Activated T-cell treated with anti-CD3 and anti-CD28 coated beads for 48 hours (primary cell): Measurements from ENCODE around the gene JAG2.

Experiments
- DNase-seq: peaks from one replicate; pipeline ENCODE4 v3.0.0-alpha.2; 2020; ENCODE audit warnings: low read depth

The JAG2 gene

GRCh38 chr14:105150368-105151083 lies 18.1 kb downstream of the JAG2 start:
- DNase-seq: no peak

GRCh38 chr14:105150026-105150367 lies 18.6 kb downstream of the JAG2 start:
- no peak for DNase-seq

GRCh38 chr14:105149146-105149781 lies 19.3 kb downstream of the JAG2 start:
- no peak for DNase-seq

GRCh38 chr14:105148604-105149145 lies 19.9 kb downstream of the JAG2 start:
- no peak for DNase-seq

GRCh38 chr14:105147671-105148603 lies 20.6 kb downstream of the JAG2 start:
- DNase-seq: no peak

- no peak for DNase-seq
Observed at GRCh38 chr14:105146976-105147635, 21.5 kb downstream of the JAG2 start.

GRCh38 chr14:105146181-105146975 lies 22.2 kb downstream of the JAG2 start:
- DNase-seq: no peak

GRCh38 chr14:105145381-105146180 lies 23.0 kb downstream of the JAG2 start:
- no peak for DNase-seq

GRCh38 chr14:105144666-105145380 lies 23.8 kb downstream of the JAG2 start:
- no peak for DNase-seq

GRCh38 chr14:105144026-105144665 lies 24.4 kb downstream of the JAG2 start:
- no peak for DNase-seq

GRCh38 chr14:105143451-105144025 lies 25.0 kb downstream of the JAG2 start:
- no peak for DNase-seq

GRCh38 chr14:105142651-105143450 lies 25.7 kb downstream of the JAG2 start:
- no peak for DNase-seq

GRCh38 chr14:105141486-105142281 lies 26.9 kb downstream of the JAG2 start:
- no peak for DNase-seq

GRCh38 chr14:105141026-105141425 lies 27.6 kb downstream of the JAG2 start:
- no peak for DNase-seq

- DNase-seq: no peak
Observed at GRCh38 chr14:105140581-105140980, 28.0 kb downstream of the JAG2 start.

- DNase-seq: no peak
Observed at GRCh38 chr14:105139831-105140239, 28.7 kb downstream of the JAG2 start.

GRCh38 chr14:105139212-105139825 lies 29.3 kb downstream of the JAG2 start:
- DNase-seq: no peak
